Epithelial cell of prostate (primary cell): ENCODE data around the gene ATP6V0B.

ENCODE experiments used
- DNase-seq: peaks from one replicate; pipeline ENCODE4 v3.0.0-alpha.2; 2011; ENCODE audit warnings: low read depth, low spot score
- H3K27ac ChIP-seq: fragments of 450-650 bp; 2 replicates; pipeline ENCODE4 v1.5.1; 2017; ENCODE audit warnings: mild to moderate bottlenecking

The ATP6V0B gene

DNA sequence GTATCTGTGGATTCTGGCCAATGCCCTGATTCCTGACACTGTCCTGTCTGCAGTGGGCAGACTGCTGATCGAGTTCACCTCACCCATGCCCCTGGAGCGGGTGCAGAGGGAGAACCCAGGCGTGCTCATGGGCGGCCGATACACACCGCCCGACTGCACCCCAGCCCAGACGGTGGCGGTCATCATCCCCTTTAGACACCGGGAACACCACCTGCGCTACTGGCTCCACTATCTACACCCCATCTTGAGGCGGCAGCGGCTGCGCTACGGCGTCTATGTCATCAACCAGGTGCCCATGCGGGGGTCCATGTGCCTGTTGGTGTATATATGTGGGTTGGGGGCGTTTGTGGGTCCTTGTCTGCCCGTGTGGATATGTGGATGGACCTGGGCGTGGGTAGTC is 6.9 kb downstream of the ATP6V0B start:
- DNase-seq: no peak
- peak overlapping the region; percentile 84 for H3K27ac ChIP-seq

DNA sequence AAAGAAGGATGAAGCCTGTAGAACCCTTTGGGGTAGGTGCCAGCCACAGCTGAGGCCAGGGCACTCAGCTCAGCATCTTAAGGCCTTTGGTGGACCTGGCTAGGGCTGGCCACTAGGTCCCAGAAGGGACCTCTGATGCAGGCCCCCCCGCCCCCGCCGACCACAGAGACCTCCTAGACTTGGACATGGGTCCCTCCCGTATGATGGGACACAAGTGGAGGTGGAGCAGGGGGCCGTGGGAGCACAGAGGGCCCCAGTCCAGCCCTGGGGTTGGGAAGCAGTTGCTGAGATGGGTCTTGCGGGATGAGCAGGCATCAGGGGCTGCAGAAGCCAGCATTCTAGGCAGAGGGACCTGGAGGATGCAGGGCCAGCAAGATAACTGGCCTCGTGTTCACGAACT is 7.5 kb downstream of the ATP6V0B start:
- no peak for DNase-seq
- H3K27ac ChIP-seq: no peak overlapping the region

DNA sequence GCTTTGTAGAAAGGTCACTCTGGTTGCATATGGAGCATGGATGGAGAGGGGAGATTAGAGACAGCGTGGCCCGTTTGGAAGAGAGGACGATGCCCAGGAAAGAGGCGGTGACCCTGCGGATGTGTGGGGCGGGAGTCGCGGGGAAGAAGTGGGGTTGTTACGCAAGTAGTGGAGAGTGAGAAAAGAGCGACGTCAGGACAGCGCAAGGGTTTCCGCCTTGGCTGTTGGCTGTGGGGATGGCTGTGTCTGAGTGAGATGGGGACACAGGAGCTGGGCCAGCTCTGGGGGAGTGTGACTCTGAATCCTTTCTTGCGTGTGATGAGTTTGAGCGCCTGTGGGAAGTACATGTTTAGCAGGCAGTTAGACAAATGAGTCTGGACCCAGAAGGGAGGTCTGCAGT is 8.0 kb downstream of the ATP6V0B start:
- DNase-seq: no peak
- no peak overlapping the region for H3K27ac ChIP-seq

DNA sequence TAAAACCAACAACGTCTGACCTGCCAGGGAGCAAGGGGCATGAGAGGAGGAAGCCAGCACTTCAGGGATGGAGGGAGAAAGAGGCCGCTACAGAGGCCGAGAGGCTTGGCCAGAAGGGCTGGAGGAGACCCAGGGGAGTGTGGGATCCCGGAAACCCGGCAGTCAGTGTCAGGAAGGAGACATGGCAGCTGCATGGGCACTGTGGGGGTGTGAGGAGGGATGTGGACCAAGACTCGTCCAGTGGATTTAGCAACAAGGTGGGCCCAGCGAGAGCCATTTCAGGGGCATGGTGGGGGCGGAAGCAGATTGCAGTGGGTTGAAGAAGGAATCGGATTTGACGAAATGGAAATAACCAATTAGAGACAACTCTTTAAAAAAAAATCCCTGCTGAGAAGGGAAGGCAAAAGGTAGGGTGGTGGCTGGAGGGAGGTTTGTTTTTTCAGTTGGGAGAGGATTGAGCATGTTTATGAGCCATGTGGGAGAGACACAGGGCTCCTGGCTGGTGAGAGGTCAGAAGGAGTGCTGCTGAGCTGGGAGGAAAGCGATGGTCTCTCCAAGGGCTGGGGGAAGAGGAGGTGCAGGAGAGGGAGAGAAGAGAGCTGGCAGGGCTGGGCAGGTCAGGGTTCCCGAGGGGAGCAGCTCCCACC is 8.6 kb downstream of the ATP6V0B start:
- no peak for DNase-seq
- no peak overlapping the region for H3K27ac ChIP-seq

DNA sequence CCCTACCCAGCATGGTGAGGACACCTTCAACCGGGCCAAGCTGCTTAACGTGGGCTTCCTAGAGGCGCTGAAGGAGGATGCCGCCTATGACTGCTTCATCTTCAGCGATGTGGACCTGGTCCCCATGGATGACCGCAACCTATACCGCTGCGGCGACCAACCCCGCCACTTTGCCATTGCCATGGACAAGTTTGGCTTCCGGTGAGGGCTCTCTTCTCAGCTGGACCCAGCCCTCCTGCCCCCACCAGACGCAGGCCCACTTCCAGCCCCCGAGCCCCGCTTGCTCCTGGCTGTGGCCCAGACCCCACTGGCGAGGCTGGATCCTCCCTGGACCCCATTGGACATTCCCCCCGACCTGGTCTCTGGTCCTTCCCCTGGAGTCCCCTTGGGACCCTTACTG is 10.1 kb downstream of the ATP6V0B start:
- no peak for DNase-seq
- H3K27ac ChIP-seq: no peak overlapping the region

DNA sequence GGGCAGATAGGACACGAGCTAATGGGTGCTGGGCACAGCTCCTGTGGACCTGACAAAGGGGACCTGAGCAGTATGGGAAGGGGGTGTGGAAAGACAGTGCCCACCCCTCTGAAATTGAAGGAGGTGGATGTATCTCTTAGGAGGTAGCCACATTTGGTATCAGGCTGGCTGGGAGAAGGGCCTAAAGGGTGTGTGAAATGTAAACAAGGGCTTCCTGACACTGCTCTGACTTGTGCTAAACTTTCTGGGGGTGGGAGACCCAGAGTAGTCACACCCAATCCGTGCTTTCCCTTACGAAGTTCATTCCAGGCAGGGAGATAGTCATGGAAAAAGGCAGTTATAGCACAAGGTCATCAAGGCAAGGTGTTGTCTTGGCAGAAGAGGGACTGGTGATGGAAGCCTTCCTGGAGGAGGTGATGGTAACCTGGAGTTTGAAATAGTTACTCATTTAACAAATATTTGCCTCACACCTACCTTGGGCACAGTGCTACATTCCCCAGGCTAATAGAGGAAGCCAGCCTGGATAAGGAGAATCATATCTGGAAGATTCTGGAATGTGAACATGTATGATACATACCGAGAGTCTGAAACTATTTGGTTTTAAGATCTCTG is 11.3 kb downstream of the ATP6V0B start:
- DNase-seq: no peak
- peak overlapping the region; percentile 56 for H3K27ac ChIP-seq

DNA sequence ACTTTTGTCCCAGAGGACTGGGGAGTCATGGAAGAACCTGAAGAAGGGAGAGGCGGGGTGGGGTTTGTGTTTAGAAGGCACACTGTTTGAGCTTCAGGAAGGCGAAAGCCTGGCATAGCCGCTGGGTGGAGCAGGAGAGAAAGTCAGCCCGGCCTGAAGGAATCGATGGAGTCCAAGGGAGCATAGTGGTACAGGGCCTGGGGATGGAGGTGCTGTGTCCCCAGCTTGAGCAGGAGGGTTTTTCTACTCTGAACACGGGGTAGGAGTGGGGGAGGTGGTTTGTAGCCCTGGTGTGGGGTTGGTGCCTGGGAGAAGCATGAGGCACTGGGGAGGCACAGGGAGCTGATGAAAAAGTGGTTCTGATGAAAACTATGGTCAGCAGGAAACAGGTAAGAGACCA is 12.0 kb downstream of the ATP6V0B start:
- peak overlapping the region; percentile 56 for H3K27ac ChIP-seq
- no peak for DNase-seq

DNA sequence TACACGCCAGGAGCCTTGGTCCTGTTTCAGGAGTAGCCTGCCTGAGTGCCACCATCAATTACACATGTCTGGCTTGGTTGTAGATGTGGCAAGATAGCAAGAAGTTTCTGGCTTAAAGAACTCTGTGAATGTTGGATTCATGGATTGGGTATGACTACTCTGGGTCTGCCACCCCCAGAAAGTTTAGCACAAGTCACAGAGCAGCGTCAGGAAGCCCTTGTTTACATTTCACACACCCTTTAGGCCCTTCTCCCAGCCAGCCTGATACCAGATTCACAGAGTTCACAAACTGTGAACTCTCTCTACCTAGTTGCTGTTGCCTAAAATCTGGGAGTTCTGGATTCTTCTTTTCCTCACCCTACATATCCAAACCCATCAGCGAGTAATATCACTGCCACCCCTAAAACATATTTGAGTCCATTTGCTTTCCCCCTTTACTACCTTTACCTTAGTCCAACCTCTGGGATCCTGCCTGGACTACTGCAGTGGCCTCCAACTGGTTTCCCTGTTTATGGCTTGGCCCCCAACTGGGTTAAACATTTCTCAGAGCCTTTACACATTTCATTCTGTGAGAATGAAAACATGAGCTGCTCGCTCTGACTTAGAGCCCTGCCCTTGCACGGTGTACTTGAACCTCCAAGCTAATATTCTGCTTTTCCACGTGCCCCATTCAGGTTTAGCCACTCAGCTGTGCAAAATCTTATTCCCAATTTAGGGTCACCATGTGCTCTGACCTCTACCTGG is 12.6 kb downstream of the ATP6V0B start:
- peak overlapping the region; percentile 56 for H3K27ac ChIP-seq
- no peak for DNase-seq

DNA sequence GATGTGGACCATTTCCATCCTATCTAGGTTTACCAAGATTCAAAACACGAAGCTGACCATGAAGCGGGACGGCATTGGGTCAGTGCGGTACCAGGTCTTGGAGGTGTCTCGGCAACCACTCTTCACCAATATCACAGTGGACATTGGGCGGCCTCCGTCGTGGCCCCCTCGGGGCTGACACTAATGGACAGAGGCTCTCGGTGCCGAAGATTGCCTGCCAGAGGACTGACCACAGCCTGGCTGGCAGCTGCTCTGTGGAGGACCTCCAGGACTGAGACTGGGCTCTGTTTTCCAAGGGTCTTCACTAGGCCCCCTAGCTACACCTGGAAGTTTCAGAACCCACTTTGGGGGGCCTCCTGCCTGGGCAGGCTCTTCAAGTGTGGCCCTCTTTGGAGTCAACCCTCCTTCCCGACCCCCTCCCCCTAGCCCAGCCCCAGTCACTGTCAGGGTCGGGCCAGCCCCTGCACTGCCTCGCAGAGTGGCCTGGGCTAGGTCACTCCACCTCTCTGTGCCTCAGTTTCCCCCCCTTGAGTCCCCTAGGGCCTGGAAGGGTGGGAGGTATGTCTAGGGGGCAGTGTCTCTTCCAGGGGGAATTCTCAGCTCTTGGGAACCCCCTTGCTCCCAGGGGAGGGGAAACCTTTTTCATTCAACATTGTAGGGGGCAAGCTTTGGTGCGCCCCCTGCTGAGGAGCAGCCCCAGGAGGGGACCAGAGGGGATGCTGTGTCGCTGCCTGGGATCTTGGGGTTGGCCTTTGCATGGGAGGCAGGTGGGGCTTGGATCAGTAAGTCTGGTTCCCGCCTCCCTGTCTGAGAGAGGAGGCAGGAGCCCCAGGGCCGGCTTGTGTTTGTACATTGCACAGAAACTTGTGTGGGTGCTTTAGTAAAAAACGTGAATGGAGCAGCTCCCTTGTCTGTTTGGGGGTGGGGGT is 15.8 kb downstream of the ATP6V0B start:
- DNase-seq: no peak
- H3K27ac ChIP-seq: peak overlapping the region; percentile 78

DNA sequence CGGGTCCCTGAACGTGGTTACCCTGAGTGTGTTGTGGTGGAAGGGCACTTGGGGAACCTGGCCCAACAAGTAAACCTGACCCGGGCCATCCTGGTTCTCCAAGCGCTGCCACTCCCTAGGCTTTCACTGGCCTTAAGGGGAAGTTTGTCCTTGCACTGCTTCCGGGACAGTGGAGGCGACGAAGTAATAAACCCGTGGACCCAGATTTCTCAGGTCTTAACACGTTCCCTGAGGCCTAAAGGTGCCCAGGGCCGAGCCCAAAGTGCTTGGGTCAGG is 16.4 kb downstream of the ATP6V0B start:
- H3K27ac ChIP-seq: peak overlapping the region; percentile 78
- no peak for DNase-seq

DNA sequence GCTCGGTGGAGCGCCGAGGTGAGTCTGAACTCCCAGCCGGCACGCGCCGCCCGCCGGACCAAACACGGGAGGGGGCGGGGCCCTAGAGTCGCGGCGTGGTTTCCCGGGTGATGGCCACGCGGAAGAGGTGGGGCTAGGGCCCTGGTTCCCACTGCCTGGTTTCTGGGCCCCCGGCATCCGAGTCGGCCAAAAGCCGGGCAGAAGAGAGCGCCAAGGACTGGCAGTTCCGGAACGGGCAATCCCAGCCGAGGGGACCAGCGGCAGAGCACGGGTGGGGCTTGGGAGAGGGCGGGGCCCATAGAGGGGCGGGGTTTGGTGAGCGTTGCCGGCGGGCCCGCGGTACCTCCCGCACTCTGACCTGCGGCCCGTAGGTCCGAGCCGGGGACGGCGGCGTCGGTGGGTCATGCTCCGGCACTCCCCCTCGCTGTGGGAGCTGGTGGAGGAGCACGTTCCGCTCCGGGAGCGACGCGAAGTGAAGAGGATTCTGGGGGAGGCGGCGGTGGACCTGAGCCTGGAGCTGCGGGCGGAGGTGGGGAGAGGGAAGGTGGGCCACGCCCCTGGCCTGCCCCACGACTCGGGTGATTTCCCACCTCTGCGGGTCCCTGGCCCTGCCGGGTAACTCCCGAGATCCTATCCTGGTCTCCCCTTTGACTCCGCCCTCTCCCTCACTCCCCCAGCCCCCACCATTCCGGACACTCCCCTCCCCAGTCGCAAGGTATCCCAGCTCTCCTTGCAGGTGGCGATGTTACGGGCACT is 16.9 kb downstream of the ATP6V0B start, which contains the start of gene CCDC24:
Gene CCDC24 (plus strand): TSS at position 124 of the 756 bp plus-strand sequence. CDS start 280 bp downstream, at position 404.
- no peak for DNase-seq
- H3K27ac ChIP-seq: peak within 1 kb of the TSS; percentile 78

DNA sequence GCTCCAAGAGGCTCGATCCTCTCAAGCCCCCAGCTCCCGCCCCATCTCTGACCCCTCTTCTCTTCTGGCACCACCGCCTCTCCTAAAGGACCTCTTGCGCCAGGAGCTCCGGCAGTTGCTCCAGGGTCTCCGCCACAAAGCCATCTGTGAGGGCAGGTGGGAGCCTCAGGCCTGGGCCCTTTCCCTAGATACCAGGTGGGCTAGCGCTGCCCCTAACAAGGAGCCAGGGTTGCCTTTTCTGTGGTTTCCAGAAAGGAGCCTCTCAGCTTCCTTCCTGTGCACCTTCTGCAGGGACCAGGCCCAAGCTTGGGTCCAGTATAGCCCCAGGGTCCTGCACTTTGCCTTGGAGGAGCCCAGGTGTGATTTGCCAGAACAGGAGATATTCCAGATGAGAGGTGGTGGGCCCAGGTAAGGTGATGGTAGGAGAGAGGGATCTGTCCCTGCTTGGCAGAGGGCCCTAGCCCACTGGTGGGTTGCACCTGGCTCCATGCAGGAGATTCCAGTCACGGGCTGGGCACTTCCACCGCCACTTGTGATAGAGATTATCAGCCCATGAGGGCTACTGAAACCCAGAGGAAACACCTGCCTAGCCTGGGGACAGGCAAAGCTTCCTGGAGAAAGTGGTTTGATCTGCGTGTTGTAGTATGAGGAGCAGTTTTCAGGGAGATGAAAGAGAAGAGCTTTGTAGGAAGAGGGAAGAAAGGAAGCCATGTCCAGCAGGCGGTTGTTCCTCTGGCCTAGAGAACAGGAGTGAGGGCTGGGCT is 17.7 kb downstream of the ATP6V0B start:
- H3K27ac ChIP-seq: peak overlapping the region; percentile 78
- DNase-seq: no peak

DNA sequence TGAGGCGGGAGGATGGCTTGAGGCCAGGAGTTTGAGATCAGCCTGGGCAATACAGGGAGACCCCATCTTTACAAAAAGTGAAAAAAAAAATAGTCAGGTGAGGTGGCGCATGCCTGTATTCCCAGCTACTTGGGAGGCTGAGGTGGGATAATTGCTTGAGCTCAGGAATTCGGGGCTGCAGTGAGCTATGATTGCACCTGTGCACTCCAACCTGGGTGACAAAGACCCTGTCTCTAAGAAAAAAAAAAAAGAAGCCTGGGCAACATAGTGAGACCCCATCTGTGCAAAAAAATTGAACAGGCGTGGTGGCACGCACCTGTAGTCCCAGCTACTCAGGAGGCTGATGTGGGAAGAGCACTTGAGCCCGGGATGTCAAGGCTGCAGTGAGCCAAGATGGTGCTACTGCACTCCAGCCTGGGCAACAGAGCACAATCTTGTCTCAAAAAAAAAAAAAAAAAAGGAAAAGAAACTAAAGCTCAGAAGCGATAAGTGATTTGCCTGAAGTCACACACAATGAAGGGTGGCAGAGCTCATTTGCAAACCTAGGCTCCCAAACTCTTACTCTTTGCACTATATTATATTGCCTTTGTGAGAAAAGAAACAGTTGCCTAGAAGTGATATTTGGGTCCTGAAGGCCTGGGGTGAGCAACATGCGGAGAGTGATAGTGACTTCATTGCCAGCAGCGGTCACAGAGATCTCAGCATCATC is 18.6 kb downstream of the ATP6V0B start:
- no peak overlapping the region for H3K27ac ChIP-seq
- DNase-seq: no peak

DNA sequence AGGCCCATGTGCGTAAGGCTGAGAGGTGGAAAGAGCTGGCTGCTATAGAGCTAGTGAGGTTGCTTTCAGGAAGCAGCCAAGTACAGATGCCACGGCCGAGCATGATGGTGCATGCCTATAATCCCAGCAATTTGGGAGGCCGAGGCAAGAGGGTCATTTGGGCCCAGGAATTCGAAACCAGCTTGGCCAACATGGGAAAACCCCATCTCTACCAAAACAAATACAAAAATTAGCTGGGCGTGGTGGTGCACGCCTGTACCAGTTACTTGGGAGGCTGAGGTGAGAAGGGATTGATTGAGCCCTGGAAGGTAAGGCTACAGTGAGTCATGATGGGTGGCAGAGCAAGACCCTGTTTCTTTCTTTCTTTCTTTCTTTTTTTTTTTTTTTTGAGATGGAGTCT is 19.3 kb downstream of the ATP6V0B start:
- DNase-seq: no peak
- no peak overlapping the region for H3K27ac ChIP-seq

DNA sequence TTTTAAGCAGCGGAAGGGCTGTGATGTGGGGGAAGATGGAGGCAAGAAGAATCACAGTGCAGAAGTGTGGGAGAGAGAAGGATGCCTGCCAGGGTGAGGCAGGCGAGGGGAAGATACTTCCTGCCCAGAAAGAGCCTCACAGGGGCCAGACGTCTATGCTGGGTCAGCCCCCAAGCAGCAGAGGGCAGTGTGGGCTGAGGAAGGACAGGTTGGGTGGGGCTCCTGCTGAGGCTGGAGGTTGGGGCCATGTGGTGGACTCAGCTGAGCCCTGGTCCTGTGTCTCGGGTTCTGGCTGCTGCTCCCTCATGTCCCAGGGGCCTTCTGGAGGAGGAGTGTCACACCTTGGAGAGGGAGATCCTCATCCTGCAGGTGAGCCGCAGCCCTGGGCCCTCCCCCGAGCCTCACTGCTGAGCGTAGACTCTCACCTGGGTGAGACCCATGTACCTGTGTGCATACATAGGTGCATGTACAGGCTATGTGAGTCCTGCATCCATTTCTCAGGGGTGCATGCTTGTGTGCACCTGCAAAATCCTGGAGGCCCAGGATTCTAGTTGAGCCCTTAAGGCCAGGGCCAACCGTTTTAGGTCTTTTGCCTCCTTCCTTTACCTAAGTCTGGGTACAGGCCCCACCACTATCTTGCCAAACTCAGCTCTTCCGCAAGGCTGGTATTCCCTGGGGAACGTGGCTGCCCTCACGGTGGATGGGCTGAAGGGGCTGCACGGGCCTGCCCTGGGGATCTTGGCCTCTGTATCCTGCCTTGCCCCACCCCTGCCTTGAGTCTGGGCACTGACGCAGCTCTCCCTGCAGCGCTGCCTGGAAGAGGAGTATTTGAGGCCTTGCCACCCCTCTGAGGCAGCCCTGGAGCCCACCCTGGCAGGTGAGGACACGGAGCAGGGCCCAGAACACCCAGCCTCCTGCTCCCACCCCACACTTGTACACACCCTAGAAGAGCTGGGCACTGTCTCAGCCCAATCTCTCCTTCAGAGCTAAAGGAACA is 20.3 kb downstream of the ATP6V0B start:
- no peak overlapping the region for H3K27ac ChIP-seq
- no peak for DNase-seq

DNA sequence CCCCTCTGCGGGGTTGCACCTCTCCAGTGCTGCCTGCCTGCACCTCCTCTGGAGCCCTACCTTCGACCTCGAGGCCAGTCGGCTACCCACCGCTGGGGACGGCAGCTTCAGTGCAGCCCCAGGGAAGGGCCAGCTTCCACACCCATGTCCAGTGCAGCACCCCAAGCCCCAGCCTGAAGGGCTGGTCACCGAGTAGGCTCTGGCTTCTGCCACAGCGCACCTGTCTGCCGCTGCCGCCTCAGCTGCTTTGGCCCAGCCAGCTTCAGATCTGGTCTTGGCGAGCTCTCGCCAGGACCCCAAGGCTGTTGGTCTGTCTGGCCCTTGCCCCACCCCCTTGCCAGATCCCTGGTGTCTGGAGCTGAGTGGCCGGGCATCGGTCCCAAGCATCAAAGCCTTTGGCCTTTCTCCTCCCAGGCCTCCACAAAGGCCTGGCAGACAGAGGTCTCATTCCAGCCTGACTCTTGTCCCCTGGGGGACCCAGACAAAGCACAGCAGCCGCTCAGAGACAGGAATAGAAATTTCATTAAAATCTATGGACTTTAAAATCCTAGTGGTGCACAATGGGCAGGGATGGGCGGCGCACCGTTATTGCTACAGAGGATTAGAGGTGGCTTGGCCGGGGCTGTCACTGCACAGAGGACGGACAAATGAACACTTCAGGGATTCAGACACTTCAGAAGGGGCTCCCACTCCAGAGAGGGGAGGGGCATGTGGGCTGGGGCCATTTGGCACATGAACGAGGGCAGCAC is 21.4 kb downstream of the ATP6V0B start:
- DNase-seq: no peak
- H3K27ac ChIP-seq: no peak overlapping the region

DNA sequence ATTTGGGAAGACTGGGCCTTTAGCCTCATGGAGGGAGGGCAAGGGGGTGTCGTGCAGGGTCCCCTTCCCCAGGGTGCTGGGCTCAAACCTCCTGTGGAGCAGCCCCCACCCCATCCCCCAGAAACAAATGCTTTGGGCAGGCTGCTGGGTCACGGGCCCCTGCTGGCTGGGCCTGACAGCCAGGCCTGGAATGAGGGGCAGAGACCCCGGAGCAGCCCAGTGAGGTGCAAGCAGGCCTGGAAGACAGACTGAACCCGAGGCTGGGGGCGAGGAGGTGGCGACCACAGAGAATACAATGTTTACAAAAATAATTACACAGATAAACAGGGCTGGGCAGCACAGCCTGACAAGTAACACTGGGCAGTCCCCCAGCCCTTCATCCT is 22.0 kb downstream of the ATP6V0B start:
- H3K27ac ChIP-seq: no peak overlapping the region
- no peak for DNase-seq
